Spinal cord (tissue), 10 donors: ENCODE data around the gene IGSF9B. TPM values are rescaled to one million over a fixed set of nuclear protein-coding genes. Genes with fewer than 3 reads are reported as not detected.

Experiments used
- DNase-seq, 6 donors: peaks; one replicate each; pipeline versions ENCODE4 v3.0.0 to v3.0.0-alpha.2; 2013 to 2015; ENCODE audit warnings: low spot score in 6 of 6, low read depth in 4 of 6
- H3K27ac ChIP-seq: one replicate; pipeline ENCODE4 v1.5.1; 2013; ENCODE audit warnings: low read depth, low read length, control low read depth
- H3K27me3 ChIP-seq: one replicate; pipeline ENCODE4 v1.6.1; 2013; ENCODE audit warnings: low read length; ENCODE audit not compliant: control insufficient read depth, insufficient read depth
- H3K36me3 ChIP-seq: one replicate; pipeline ENCODE4 v1.6.1; 2013; ENCODE audit warnings: low read length; ENCODE audit not compliant: control insufficient read depth, insufficient read depth
- H3K4me1 ChIP-seq: one replicate; pipeline ENCODE4 v1.6.1; 2013; ENCODE audit warnings: low read length; ENCODE audit not compliant: control insufficient read depth, insufficient read depth
- H3K4me3 ChIP-seq: one replicate; pipeline ENCODE4 v1.5.1; 2013; ENCODE audit warnings: low read depth, low read length, control low read depth
- H3K9me3 ChIP-seq: one replicate; pipeline ENCODE4 v1.6.1; 2013; ENCODE audit warnings: low read length; ENCODE audit not compliant: control insufficient read depth, insufficient read depth
- WGBS: methylation state at CpG from one replicate; pipeline ENCODE4 v1.1.5; 2013; ENCODE audit warnings: missing lambda C conversion rate; ENCODE audit not compliant: insufficient coverage; 5-methylcytosine and 5-hydroxymethylcytosine counted together
- polyA plus RNA-seq, 2 donors: library from polyadenylated mRNA; unstranded; fragments of 120-200 nt; gene quantifications; one replicate each; pipeline ENCODE4 v1.2.1, GENCODE V29; 2013; ENCODE audit not compliant: insufficient read length in 2 of 2
- total RNA-seq, 2 donors: library from RNA; depleted of rRNA in 1 of 2; stranded (reverse); fragments of 120-200 nt in 1 of 2; fragments of >200 nt in 1 of 2; gene quantifications; one replicate each; pipeline versions ENCODE4 v1.2.3 to v1.2.4, GENCODE V29; 2013 to 2014
- donor health status: healthy.

Gene IGSF9B
- total and polyA plus RNA-seq, 4 donors: 22.5 to 64.9 (median 40.7) TPM

DNA sequence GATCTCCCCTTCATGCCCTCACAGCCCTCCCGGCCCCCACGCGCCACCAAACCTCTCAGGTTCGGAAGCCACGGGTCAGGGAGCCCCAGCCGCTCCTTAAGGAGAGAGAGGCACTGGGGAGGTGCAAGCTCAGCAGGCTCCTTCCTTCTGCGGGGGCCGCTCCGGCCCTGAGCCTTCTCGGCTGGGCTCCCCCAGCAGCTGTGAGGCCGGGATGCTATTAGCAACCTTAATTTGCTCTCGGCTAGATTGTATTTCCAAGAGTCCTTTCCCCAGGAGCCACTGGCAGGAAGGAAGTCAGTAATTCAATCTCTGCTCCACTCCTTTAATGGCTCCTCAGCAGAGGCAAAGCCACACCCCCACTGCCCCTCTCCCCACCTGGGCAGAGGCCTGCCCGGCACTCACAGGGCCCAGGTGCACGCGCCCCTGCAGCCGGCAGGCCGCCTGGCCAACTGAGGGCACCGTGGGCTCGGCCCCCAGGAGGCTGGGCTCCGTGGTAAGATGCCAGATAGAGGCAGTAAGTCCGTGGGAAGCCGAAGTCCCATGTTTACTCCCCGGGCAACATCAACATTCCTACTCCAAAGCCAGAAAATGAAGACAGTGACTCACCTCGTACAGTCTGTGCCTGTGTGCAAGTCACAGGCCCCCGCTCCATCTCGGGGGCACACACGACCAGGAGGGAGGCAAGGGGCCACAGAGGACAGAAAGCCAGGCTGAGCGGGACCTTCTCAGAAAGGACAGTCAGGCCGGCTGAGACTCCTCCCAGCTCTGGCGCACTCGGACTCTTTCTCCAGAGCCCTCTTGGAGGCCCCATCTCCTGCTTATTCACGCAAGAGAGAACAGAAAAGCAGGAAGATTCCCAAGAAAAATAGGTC, 5.2 kb downstream of the IGSF9B start:
- H3K27ac ChIP-seq: peak overlapping the region; percentile 57
- H3K9me3 ChIP-seq: no peaks in the 10 kb centered on the region
- peak overlapping the region; percentile 29 for H3K4me3 ChIP-seq
- H3K27me3 ChIP-seq: peaks cover 11% of the 10 kb centered on the region
- peak in 2 of 6 donors; percentile 61 to 65 for DNase-seq
- WGBS: 10% methylated on average over 32 of the region's 32 CpGs
- peaks cover 83% of the 10 kb centered on the region for H3K4me1 ChIP-seq
- H3K36me3 ChIP-seq: peaks cover 30% of the 10 kb centered on the region

DNA sequence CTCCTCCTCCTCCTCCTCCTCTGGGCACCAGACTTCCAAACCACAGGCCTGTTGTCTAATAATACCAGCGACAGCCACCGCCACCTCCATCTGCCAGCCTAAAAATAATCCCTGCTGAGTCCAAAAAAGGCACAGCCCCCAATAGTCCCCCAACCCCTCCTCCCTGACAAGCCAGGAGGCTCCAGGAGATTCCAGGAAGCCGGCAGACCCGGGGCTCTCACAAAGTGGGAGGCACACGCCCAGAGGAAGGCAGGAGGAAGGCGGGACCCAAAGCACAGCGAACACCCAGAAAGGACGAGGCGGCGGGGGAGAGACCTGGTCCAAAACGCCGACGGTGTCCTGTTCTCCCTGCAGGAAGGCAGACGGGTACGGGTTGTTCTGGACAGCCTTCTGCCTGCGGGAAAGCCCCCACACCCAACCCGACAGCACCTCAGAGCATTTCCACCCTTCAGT, 5.9 kb downstream of the IGSF9B start:
- Histone ChIP-seq H3K27ac (peak overlapping the region; percentile 40), H3K27me3 (peaks cover 11% of the 10 kb centered on the region), H3K36me3 (peaks cover 36% of the 10 kb centered on the region), H3K4me3 (peak overlapping the region; percentile 29), H3K9me3 (no peaks in the 10 kb centered on the region), H3K4me1 (peaks cover 90% of the 10 kb centered on the region)
- 34% methylated on average over 13 of the region's 17 CpGs for WGBS
- no peak for DNase-seq

DNA sequence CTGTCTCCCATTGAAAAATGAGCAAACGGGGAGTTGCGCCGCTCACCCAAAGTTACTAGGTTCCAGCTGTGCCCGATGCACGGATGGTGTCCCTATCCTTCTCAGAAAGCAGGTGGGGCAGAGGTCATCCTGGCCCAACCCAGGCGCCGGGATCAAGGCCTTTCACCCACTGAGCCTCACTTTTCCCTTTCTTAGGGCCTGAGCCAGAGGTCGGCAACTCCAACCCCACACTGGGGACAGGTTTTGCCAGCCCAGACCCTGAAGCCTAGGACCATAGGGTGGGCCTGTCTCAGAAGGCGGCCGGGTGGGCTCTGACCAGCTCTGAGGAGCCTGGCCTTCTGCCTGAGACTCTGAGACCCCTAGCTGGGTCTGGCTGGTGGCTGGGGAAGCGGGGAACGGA, 6.3 kb downstream of the IGSF9B start:
- H3K27me3 ChIP-seq: peaks cover 9% of the 10 kb centered on the region
- H3K4me3 ChIP-seq: no peak overlapping the region
- peaks cover 41% of the 10 kb centered on the region for H3K36me3 ChIP-seq
- H3K4me1 ChIP-seq: peaks cover 93% of the 10 kb centered on the region
- WGBS: 62% methylated on average over 12 of the region's 12 CpGs
- DNase-seq: no peak
- no peak overlapping the region for H3K27ac ChIP-seq
- no peaks in the 10 kb centered on the region for H3K9me3 ChIP-seq

DNA sequence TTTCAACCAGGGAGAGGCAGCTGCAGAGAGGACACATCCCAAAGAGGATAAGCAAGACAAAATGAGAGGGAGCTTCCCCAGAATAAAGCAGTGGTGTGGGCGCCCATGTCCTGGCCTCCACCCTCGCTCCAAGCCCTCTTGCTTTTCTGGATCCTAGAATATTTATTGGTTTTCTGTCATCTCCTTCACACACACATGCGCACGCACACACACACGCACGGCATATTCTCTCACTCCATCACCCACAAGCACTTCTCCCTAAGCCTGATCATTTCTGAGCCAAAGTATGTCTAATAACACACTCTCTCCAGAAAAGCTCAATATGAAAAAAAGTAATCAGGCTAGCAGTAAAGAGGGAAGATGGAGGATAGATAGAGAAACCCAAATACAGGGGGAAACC, 7.6 kb downstream of the IGSF9B start:
- peak overlapping the region; percentile 45 for H3K27ac ChIP-seq
- WGBS: 90% methylated on average over 2 of the region's 6 CpGs
- peaks cover 54% of the 10 kb centered on the region for H3K36me3 ChIP-seq
- H3K27me3 ChIP-seq: no peaks in the 10 kb centered on the region
- H3K4me3 ChIP-seq: no peak overlapping the region
- peaks cover 100% of the 10 kb centered on the region for H3K4me1 ChIP-seq
- peak in 1 of 6 donors; percentile 69 for DNase-seq
- H3K9me3 ChIP-seq: no peaks in the 10 kb centered on the region

DNA sequence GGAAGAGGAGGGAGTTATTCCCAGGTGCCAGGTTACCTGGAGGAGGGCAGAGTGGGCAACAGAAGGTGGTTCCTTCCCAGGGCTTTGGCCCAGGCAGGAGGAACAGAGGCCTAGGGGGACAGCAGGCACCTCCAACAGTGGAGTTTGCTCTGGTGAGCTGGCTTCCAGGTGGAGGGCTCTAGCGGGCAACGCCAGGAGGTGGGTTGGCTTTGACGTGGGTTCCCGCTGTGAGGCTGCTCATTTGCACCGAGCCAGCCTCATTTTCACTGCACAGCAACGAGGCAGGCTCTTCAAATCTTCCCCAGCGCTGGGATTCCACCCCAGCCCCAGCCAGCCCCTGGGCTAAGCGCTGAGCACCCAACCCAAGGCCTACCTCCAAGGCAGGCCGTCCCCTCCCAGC, 8.1 kb downstream of the IGSF9B start:
- no peaks in the 10 kb centered on the region for H3K27me3 ChIP-seq
- WGBS: 40% methylated on average over 9 of the region's 9 CpGs
- no peak overlapping the region for H3K4me3 ChIP-seq
- H3K9me3 ChIP-seq: no peaks in the 10 kb centered on the region
- peak overlapping the region; percentile 45 for H3K27ac ChIP-seq
- peaks cover 100% of the 10 kb centered on the region for H3K4me1 ChIP-seq
- peaks cover 58% of the 10 kb centered on the region for H3K36me3 ChIP-seq
- DNase-seq: peak in 1 of 6 donors; percentile 35

DNA sequence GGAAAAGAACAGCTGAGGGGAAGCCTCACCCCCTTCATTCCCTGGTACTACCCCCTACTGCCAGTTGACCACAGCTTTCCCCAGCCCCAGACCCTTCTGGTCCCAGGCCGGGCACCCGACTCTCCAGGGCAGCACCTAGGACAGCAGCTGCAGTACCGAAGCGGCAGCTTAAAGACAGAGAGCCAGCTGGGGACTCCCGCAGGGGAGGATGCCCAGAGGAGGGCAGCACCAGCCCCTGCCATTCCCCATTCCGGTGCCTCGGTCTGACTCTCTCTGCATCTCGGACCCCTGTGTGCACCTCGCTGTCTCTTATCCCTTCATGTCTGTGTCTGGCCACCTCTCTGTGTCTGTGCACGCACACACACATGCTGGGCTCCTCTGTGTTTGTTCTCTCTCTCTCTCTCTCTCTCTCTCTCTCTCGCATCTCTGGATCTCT, 9.4 kb downstream of the IGSF9B start:
- peak in 2 of 6 donors; percentile 81 to 83 for DNase-seq
- Histone ChIP-seq H3K27ac (peak overlapping the region; percentile 75), H3K36me3 (peaks cover 69% of the 10 kb centered on the region), H3K4me3 (no peak overlapping the region), H3K27me3 (no peaks in the 10 kb centered on the region), H3K9me3 (no peaks in the 10 kb centered on the region), H3K4me1 (peaks cover 92% of the 10 kb centered on the region)
- 5% methylated on average over 11 of the region's 11 CpGs for WGBS

DNA sequence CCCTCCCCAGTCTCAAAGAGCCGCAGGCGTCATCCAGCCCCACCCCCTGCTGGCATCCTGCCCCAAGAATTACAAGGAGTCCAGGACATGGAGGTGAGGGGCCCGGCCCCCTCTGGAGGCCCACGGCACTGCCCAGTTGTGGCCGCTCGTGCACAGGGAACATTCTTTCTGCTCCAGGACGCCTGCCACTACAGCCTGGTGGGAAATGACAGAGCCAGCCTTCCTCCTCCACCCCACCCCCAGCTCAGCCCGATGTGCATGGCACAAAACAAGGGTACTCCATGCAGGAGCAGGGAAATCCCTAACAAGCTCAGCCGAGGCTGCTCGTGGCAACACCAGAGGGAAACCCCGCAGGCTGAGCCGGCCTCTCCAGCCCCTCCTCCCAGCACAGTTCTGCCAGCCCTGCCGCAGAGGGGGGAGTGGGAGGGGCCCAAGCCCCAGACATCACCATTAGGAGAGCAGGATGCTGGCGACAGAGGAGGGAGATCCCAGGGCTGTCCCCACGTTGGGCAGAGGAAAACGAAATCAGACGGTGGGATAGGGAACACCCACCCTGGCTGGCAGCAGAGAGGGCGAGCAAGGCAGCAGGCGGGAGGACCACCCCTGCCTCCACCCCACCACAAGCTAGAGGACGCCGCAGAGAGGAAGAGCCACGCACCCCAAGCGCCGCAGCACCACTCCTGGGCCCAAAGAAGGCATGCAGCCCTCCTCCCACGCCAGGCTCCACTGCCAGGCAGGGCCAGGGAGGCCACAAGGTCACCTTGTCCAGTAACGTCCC, 10.0 kb downstream of the IGSF9B start:
- H3K36me3 ChIP-seq: peaks cover 69% of the 10 kb centered on the region
- WGBS: 8% methylated on average over 24 of the region's 26 CpGs
- peak overlapping the region; percentile 9 for H3K4me3 ChIP-seq
- peaks cover 86% of the 10 kb centered on the region for H3K4me1 ChIP-seq
- no peaks in the 10 kb centered on the region for H3K27me3 ChIP-seq
- peak in 2 of 6 donors; percentile 86 to 93 for DNase-seq
- no peaks in the 10 kb centered on the region for H3K9me3 ChIP-seq
- H3K27ac ChIP-seq: peak overlapping the region; percentile 75

DNA sequence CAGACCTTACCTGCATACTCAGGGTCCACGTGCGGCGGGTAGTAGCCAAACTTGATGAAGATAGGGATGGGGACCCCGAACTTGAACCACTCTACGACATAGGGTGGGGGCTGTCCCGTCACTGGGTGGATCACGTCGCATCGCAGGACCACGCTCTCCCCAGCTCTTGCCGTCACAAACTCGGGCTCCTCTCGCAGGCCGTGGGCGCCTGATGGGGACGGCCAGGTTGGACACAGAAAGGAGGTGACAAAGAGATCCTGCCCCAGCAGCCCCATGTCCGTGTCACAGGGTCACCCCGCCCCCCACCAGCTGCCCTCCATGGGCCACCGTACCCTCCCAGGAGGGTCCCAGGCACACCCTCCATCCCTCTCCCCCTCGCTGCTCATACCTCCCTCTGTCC, 10.7 kb downstream of the IGSF9B start:
- Histone ChIP-seq H3K4me3 (no peak overlapping the region), H3K4me1 (peaks cover 79% of the 10 kb centered on the region), H3K27me3 (no peaks in the 10 kb centered on the region), H3K9me3 (no peaks in the 10 kb centered on the region), H3K27ac (no peak overlapping the region), H3K36me3 (peaks cover 62% of the 10 kb centered on the region)
- WGBS: 70% methylated on average over 10 of the region's 20 CpGs
- DNase-seq: no peak

DNA sequence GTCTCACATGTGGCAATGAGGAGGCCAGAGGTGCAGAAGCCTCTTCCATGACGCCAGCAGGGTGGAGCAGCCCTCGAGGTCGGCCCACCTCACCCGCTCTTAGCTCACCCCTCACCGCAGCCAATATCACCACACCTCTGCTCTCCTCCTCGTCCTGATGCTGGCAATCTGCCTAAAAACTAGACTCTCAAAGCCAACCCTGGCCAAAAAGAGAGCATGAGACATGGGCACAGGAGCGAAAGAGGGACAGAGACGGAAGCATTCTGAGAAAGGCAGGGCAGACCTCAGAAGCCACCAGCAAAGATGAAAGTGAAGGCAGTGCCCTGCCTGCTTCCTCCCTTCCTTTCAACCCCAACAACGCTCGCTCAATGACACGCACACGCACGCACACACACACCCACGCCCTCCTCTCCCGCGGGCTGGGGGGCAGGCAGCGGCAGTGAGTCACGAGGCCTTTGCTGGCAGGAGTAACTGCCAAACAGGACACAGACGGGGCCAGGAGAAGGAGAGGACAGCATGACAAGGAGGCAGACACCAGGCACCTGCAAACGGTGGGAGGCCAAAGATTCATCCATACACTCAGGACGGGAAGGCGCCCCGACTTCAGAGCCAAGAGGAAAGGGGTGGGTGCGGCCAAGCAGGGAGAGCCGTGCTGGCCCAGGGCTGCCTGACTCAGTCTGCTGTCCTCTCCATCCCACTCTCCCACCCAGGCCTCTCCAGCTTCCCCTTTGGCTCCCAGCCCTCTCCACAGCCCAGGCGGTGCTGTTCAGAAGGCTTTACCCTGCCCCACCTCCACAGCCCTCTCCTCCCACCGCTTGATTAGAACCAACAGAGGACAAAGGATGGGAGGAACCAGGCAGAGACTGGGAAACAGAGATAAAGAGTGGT, 11.4 kb downstream of the IGSF9B start:
- 39% methylated on average over 11 of the region's 27 CpGs for WGBS
- Histone ChIP-seq H3K4me3 (no peak overlapping the region), H3K4me1 (peaks cover 72% of the 10 kb centered on the region), H3K27ac (no peak overlapping the region), H3K27me3 (no peaks in the 10 kb centered on the region), H3K9me3 (no peaks in the 10 kb centered on the region), H3K36me3 (peaks cover 59% of the 10 kb centered on the region)
- peak in 1 of 6 donors; percentile 37 for DNase-seq
